HEK293 (cell line): Measurements from ENCODE around the gene BAZ2B.

Experiments
- CTCF ChIP-seq: fragments of 450-650 bp; formaldehyde crosslinking; IDR thresholded peaks from 2 replicates; pipeline ENCODE4 v1.5.1; 2016; ENCODE audit warnings: missing biosample characterization, missing genetic modification characterization
- PRDM1 ChIP-seq: fragments of 450-650 bp; formaldehyde crosslinking; IDR thresholded peaks from 2 replicates; pipeline ENCODE4; 2016; ENCODE audit warnings: missing biosample characterization, missing genetic modification characterization
- ZNF175 ChIP-seq: fragments of 450-650 bp; formaldehyde crosslinking; IDR thresholded peaks from 2 replicates; pipeline ENCODE4 v1.5.1; 2016; ENCODE audit warnings: missing biosample characterization, missing genetic modification characterization
- ZNF223 ChIP-seq: fragments of 450-650 bp; formaldehyde crosslinking; IDR thresholded peaks from 2 replicates; pipeline ENCODE4 v1.5.1; 2016; ENCODE audit warnings: missing biosample characterization, missing genetic modification characterization
- ZNF23 ChIP-seq: fragments of 450-650 bp; formaldehyde crosslinking; IDR thresholded peaks from 2 replicates; pipeline ENCODE4 v1.5.1; 2016; ENCODE audit warnings: missing biosample characterization, missing genetic modification characterization, borderline replicate concordance
- ZNF501 ChIP-seq: fragments of 450-650 bp; formaldehyde crosslinking; IDR thresholded peaks from 2 replicates; pipeline ENCODE4 v1.5.1; 2016; ENCODE audit warnings: missing biosample characterization, missing genetic modification characterization
- ZNF792 ChIP-seq: fragments of 450-650 bp; formaldehyde crosslinking; IDR thresholded peaks from 2 replicates; pipeline ENCODE4 v1.5.1; 2016; ENCODE audit warnings: missing biosample characterization, missing genetic modification characterization
- TF ChIP-seq, protein P1 (sequence below): fragments of 450-650 bp; formaldehyde crosslinking; IDR thresholded peaks from 2 replicates; pipeline ENCODE4 v1.5.1; 2016; ENCODE audit warnings: missing biosample characterization, missing genetic modification characterization, low read depth

GRCh38 chr2:159476329-159476728 lies 140.0 kb downstream of the BAZ2B start:
- TF ChIP-seq ZNF223 (tag by site-specific recombination) (no peak), CTCF (no peak), ZNF501 (tag by site-specific recombination) (no peak), PRDM1 (no peak), ZNF23 (tag by site-specific recombination) (no peak), ZNF792 (tag by site-specific recombination) (no peak), ZNF175 (tag by site-specific recombination) (no peak)
- TF ChIP-seq, protein P1, sequence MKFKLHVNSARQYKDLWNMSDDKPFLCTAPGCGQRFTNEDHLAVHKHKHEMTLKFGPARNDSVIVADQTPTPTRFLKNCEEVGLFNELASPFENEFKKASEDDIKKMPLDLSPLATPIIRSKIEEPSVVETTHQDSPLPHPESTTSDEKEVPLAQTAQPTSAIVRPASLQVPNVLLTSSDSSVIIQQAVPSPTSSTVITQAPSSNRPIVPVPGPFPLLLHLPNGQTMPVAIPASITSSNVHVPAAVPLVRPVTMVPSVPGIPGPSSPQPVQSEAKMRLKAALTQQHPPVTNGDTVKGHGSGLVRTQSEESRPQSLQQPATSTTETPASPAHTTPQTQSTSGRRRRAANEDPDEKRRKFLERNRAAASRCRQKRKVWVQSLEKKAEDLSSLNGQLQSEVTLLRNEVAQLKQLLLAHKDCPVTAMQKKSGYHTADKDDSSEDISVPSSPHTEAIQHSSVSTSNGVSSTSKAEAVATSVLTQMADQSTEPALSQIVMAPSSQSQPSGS, result no peak
